NCI-H510A treated with DMSO at 0.1 percent for 48 hours (cell line): ENCODE measurements around the gene TATDN2.
"Not testable (repeated sequence)": the region's sequence is repeated elsewhere in the genome, so short reads cannot be mapped to it uniquely, and the experiment has no call there.

Source experiments
- DNase-seq: peaks from one replicate; lab custom pipeline; 2025; lab: John Stamatoyannopoulos, UW

The TATDN2 gene

GRCh38 chr3:10234526-10235230 is 13.6 kb upstream of the TATDN2 start:
- no peak for DNase-seq

GRCh38 chr3:10235551-10235950 is 12.7 kb upstream of the TATDN2 start:
- no peak for DNase-seq

- DNase-seq: no peak
These were observed 9.7 kb upstream of the TATDN2 start for GRCh38 chr3:10238345-10239183.

GRCh38 chr3:10240799-10241198 is 7.5 kb upstream of the TATDN2 start:
- DNase-seq: no peak

- DNase-seq: no peak
These were observed 5.8 kb upstream of the TATDN2 start for GRCh38 chr3:10242182-10243065.

- DNase-seq: no peak
These were observed 4.2 kb upstream of the TATDN2 start for GRCh38 chr3:10244009-10244408.

- DNase-seq: no peak
These were observed 3.1 kb upstream of the TATDN2 start for GRCh38 chr3:10245081-10245712.

GRCh38 chr3:10247679-10248183 is 528 bp upstream of the TATDN2 start:
- DNase-seq: no peak

- no peak for DNase-seq
These were observed 907 bp downstream of the TATDN2 start for GRCh38 chr3:10248984-10249748.

GRCh38 chr3:10249833-10250232 is 1.6 kb downstream of the TATDN2 start:
- no peak for DNase-seq

- DNase-seq: no peak
These were observed 2.7 kb downstream of the TATDN2 start for GRCh38 chr3:10251006-10251405.

- no peak for DNase-seq
These were observed 5.5 kb downstream of the TATDN2 start for GRCh38 chr3:10253731-10254130.

GRCh38 chr3:10255835-10256234 is 7.6 kb downstream of the TATDN2 start:
- no peak for DNase-seq

GRCh38 chr3:10259036-10259435 is 10.8 kb downstream of the TATDN2 start:
- DNase-seq: no peak

GRCh38 chr3:10259798-10260197 is 11.5 kb downstream of the TATDN2 start:
- DNase-seq: no peak

GRCh38 chr3:10260211-10260701 is 12.0 kb downstream of the TATDN2 start:
- no peak for DNase-seq

- DNase-seq: no peak
These were observed 13.8 kb downstream of the TATDN2 start for GRCh38 chr3:10262027-10262426.

GRCh38 chr3:10263646-10264363 is 15.5 kb downstream of the TATDN2 start:
- peak; percentile 11 for DNase-seq

- no peak for DNase-seq
These were observed 17.6 kb downstream of the TATDN2 start for GRCh38 chr3:10265833-10266232.

GRCh38 chr3:10266936-10267335 is 18.7 kb downstream of the TATDN2 start:
- not testable (repeated sequence) for DNase-seq
